ENCODE data around the gene RABGAP1L.

RABGAP1L gene

GRCh38 chr1:174911606-174912005 lies 752.3 kb downstream of the RABGAP1L start:
- H3K4me2 ChIP-seq (ENCODE audit: insufficient read depth, low read length, poor library complexity, severe bottlenecking) = no peak overlapping the region
- no peak overlapping the region for H2AK5ac ChIP-seq (ENCODE audit: low read depth, low read length)
- H2BK12ac ChIP-seq (ENCODE audit: low read length) = no peak overlapping the region
- H3K9ac ChIP-seq (ENCODE audit: low read depth, low read length, poor library complexity) = no peak overlapping the region
- H2AFZ ChIP-seq (ENCODE audit: low read length) = no peak overlapping the region
- no peaks in the 10 kb centered on the region for H3K9me3 ChIP-seq (replicated peaks in 1 of 2; ENCODE audit: control insufficient read depth in 2 of 2, insufficient read depth in 1 of 2, low read depth in 1 of 2, low read length in 2 of 2)
- H3K4me1 ChIP-seq (ENCODE audit: control insufficient read depth in 2 of 2, insufficient read depth in 1 of 2, low read depth in 1 of 2, low read length in 2 of 2) = no peaks in the 10 kb centered on the region
- H2BK15ac ChIP-seq (ENCODE audit: low read length) = no peak overlapping the region
- DNase-seq (ENCODE audit: low spot score) = no peak
- H3K4ac ChIP-seq (ENCODE audit: low read length) = no peak overlapping the region
- no peaks in the 10 kb centered on the region for H3K79me1 ChIP-seq (ENCODE audit: low read depth, low read length)
- H3K23ac ChIP-seq (ENCODE audit: low read depth, low read length, poor library complexity) = no peak overlapping the region
- H3K4me3 ChIP-seq (ENCODE audit: low read length in 2 of 2) = no peak overlapping the region
- no peak overlapping the region for H3K18ac ChIP-seq (ENCODE audit: low read length)
- no peak overlapping the region for H4K91ac ChIP-seq (ENCODE audit: low read depth, low read length, poor library complexity)
- no peak overlapping the region for H3K14ac ChIP-seq (ENCODE audit: low read length)
- H2BK5ac ChIP-seq (ENCODE audit: low read length) = no peak overlapping the region
- H3K27me3 ChIP-seq (ENCODE audit: control insufficient read depth in 3 of 3, insufficient read depth in 3 of 3, low read depth in 1 of 3, low read length in 3 of 3) = no peaks in the 10 kb centered on the region
- H4K8ac ChIP-seq (ENCODE audit: low read depth, low read length) = no peak overlapping the region
- no peaks in the 10 kb centered on the region for H3K36me3 ChIP-seq (replicated peaks in 1 of 2; ENCODE audit: control insufficient read depth in 2 of 2, insufficient read depth in 2 of 2, low read length in 2 of 2)
- H3K27ac ChIP-seq (replicated peaks; ENCODE audit: low read length) = no peak overlapping the region
- H2BK120ac ChIP-seq (ENCODE audit: low read depth, low read length) = no peak overlapping the region
- WGBS, 2 donors (ENCODE audit: extremely low coverage in 2 of 2, insufficient read length in 2 of 2, insufficient replicate concordance in 1 of 2) = no CpG with 5 or more reads among the region's 3 CpGs

- no peak overlapping the region for H3K4ac ChIP-seq (ENCODE audit: low read length)
- H3K9ac ChIP-seq (ENCODE audit: low read depth, low read length, poor library complexity) = no peak overlapping the region
- no peaks in the 10 kb centered on the region for H3K9me3 ChIP-seq (replicated peaks in 1 of 2; ENCODE audit: control insufficient read depth in 2 of 2, insufficient read depth in 1 of 2, low read depth in 1 of 2, low read length in 2 of 2)
- H3K36me3 ChIP-seq (replicated peaks in 1 of 2; ENCODE audit: control insufficient read depth in 2 of 2, insufficient read depth in 2 of 2, low read length in 2 of 2) = no peaks in the 10 kb centered on the region
- H2BK5ac ChIP-seq (ENCODE audit: low read length) = no peak overlapping the region
- no peak overlapping the region for H3K27ac ChIP-seq (replicated peaks; ENCODE audit: low read length)
- no peak overlapping the region for H3K4me3 ChIP-seq (ENCODE audit: low read length in 2 of 2)
- no peaks in the 10 kb centered on the region for H3K4me1 ChIP-seq (ENCODE audit: control insufficient read depth in 2 of 2, insufficient read depth in 1 of 2, low read depth in 1 of 2, low read length in 2 of 2)
- H2BK120ac ChIP-seq (ENCODE audit: low read depth, low read length) = no peak overlapping the region
- H2BK12ac ChIP-seq (ENCODE audit: low read length) = no peak overlapping the region
- H3K14ac ChIP-seq (ENCODE audit: low read length) = no peak overlapping the region
- no peaks in the 10 kb centered on the region for H3K27me3 ChIP-seq (ENCODE audit: control insufficient read depth in 3 of 3, insufficient read depth in 3 of 3, low read depth in 1 of 3, low read length in 3 of 3)
- no peak overlapping the region for H2AK5ac ChIP-seq (ENCODE audit: low read depth, low read length)
- H2BK15ac ChIP-seq (ENCODE audit: low read length) = no peak overlapping the region
- no peak overlapping the region for H2AFZ ChIP-seq (ENCODE audit: low read length)
- DNase-seq (ENCODE audit: low spot score) = no peak
- no peak overlapping the region for H3K18ac ChIP-seq (ENCODE audit: low read length)
- no peak overlapping the region for H3K23ac ChIP-seq (ENCODE audit: low read depth, low read length, poor library complexity)
- H4K8ac ChIP-seq (ENCODE audit: low read depth, low read length) = no peak overlapping the region
- H3K4me2 ChIP-seq (ENCODE audit: insufficient read depth, low read length, poor library complexity, severe bottlenecking) = no peak overlapping the region
- no peaks in the 10 kb centered on the region for H3K79me1 ChIP-seq (ENCODE audit: low read depth, low read length)
- H4K91ac ChIP-seq (ENCODE audit: low read depth, low read length, poor library complexity) = no peak overlapping the region
Observed at GRCh38 chr1:174912264-174912663, 752.9 kb downstream of the RABGAP1L start.

DNA sequence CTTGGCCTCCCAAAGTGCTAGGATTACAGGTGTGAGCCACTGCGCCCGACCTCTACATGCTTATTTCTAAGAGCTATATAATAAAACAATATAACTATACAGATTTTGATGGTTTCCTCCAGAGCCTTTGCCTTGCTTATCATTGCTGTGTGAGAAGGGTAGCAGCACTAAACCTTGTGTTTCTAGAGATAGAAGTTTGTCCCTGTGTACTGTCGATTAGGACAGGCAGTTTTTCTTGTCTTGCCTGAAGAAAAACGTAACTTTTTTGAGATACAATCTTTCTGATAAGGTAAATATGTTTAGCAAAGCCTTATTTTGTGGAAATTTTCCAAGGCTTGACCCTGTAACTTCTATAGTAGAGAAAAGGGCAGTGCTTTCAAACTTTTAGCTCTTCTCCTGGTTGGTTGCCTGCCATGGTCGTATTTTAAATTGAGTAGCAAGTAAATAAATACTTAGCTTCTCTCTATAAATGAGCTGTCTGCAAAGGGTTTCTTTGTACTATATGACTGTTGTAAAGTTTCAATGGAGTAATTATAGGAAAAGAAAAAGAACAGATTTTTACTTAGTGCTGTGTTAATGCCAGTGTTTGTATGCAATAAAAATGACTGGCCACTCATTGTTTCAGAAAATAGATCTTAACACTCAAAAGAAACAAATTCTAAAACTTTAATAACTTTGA lies 754.0 kb downstream of the RABGAP1L start:
- no peak overlapping the region for H2BK12ac ChIP-seq (ENCODE audit: low read length)
- H2BK120ac ChIP-seq (ENCODE audit: low read depth, low read length) = no peak overlapping the region
- no peak overlapping the region for H3K27ac ChIP-seq (replicated peaks; ENCODE audit: low read length)
- no peak overlapping the region for H2AFZ ChIP-seq (ENCODE audit: low read length)
- H3K4ac ChIP-seq (ENCODE audit: low read length) = no peak overlapping the region
- no peak overlapping the region for H3K14ac ChIP-seq (ENCODE audit: low read length)
- no peak overlapping the region for H3K4me2 ChIP-seq (ENCODE audit: insufficient read depth, low read length, poor library complexity, severe bottlenecking)
- H4K91ac ChIP-seq (ENCODE audit: low read depth, low read length, poor library complexity) = no peak overlapping the region
- H3K9me3 ChIP-seq (replicated peaks in 1 of 2; ENCODE audit: control insufficient read depth in 2 of 2, insufficient read depth in 1 of 2, low read depth in 1 of 2, low read length in 2 of 2) = no peaks in the 10 kb centered on the region
- no peak for DNase-seq (ENCODE audit: low spot score)
- no peak overlapping the region for H2BK5ac ChIP-seq (ENCODE audit: low read length)
- no peaks in the 10 kb centered on the region for H3K4me1 ChIP-seq (ENCODE audit: control insufficient read depth in 2 of 2, insufficient read depth in 1 of 2, low read depth in 1 of 2, low read length in 2 of 2)
- H2BK15ac ChIP-seq (ENCODE audit: low read length) = no peak overlapping the region
- no peak overlapping the region for H4K8ac ChIP-seq (ENCODE audit: low read depth, low read length)
- no CpG with 5 or more reads among the region's 5 CpGs for WGBS, 2 donors (ENCODE audit: extremely low coverage in 2 of 2, insufficient read length in 2 of 2, insufficient replicate concordance in 1 of 2)
- H3K4me3 ChIP-seq (ENCODE audit: low read length in 2 of 2) = no peak overlapping the region
- no peak overlapping the region for H2AK5ac ChIP-seq (ENCODE audit: low read depth, low read length)
- no peaks in the 10 kb centered on the region for H3K36me3 ChIP-seq (replicated peaks in 1 of 2; ENCODE audit: control insufficient read depth in 2 of 2, insufficient read depth in 2 of 2, low read length in 2 of 2)
- H3K23ac ChIP-seq (ENCODE audit: low read depth, low read length, poor library complexity) = no peak overlapping the region
- no peak overlapping the region for H3K9ac ChIP-seq (ENCODE audit: low read depth, low read length, poor library complexity)
- H3K27me3 ChIP-seq (ENCODE audit: control insufficient read depth in 3 of 3, insufficient read depth in 3 of 3, low read depth in 1 of 3, low read length in 3 of 3) = no peaks in the 10 kb centered on the region
- H3K18ac ChIP-seq (ENCODE audit: low read length) = no peak overlapping the region
- H3K79me1 ChIP-seq (ENCODE audit: low read depth, low read length) = no peaks in the 10 kb centered on the region

DNA sequence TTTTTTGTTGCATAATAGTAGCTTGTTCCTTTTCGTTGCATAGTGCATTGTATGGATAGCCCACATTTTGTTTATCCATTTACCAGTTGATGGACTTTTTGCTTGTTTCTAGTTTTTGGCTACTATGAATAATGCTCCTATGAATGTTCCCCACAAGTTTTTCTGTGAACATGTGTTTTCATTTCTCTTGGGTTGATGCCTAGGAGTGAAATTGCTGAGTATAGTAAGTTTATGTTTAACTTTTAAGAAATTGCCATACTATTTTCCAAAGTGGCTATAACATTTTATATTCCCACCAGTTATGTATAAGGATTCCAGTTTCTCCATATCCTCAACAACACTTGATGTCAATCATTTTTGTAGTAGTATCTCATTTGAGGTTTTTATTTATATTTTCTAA lies 755.7 kb downstream of the RABGAP1L start:
- no peak overlapping the region for H3K4me2 ChIP-seq (ENCODE audit: insufficient read depth, low read length, poor library complexity, severe bottlenecking)
- DNase-seq (ENCODE audit: low spot score) = no peak
- H4K91ac ChIP-seq (ENCODE audit: low read depth, low read length, poor library complexity) = no peak overlapping the region
- H3K4me1 ChIP-seq (ENCODE audit: control insufficient read depth in 2 of 2, insufficient read depth in 1 of 2, low read depth in 1 of 2, low read length in 2 of 2) = no peaks in the 10 kb centered on the region
- H3K18ac ChIP-seq (ENCODE audit: low read length) = no peak overlapping the region
- H3K4me3 ChIP-seq (ENCODE audit: low read length in 2 of 2) = no peak overlapping the region
- H3K9ac ChIP-seq (ENCODE audit: low read depth, low read length, poor library complexity) = no peak overlapping the region
- H3K9me3 ChIP-seq (replicated peaks in 1 of 2; ENCODE audit: control insufficient read depth in 2 of 2, insufficient read depth in 1 of 2, low read depth in 1 of 2, low read length in 2 of 2) = no peaks in the 10 kb centered on the region
- no peaks in the 10 kb centered on the region for H3K36me3 ChIP-seq (replicated peaks in 1 of 2; ENCODE audit: control insufficient read depth in 2 of 2, insufficient read depth in 2 of 2, low read length in 2 of 2)
- H2BK120ac ChIP-seq (ENCODE audit: low read depth, low read length) = no peak overlapping the region
- H2AK5ac ChIP-seq (ENCODE audit: low read depth, low read length) = no peak overlapping the region
- H3K4ac ChIP-seq (ENCODE audit: low read length) = no peak overlapping the region
- no peak overlapping the region for H2BK12ac ChIP-seq (ENCODE audit: low read length)
- H3K23ac ChIP-seq (ENCODE audit: low read depth, low read length, poor library complexity) = no peak overlapping the region
- no peak overlapping the region for H4K8ac ChIP-seq (ENCODE audit: low read depth, low read length)
- no peaks in the 10 kb centered on the region for H3K27me3 ChIP-seq (ENCODE audit: control insufficient read depth in 3 of 3, insufficient read depth in 3 of 3, low read depth in 1 of 3, low read length in 3 of 3)
- H2BK15ac ChIP-seq (ENCODE audit: low read length) = no peak overlapping the region
- H3K27ac ChIP-seq (replicated peaks; ENCODE audit: low read length) = no peak overlapping the region
- no CpG with 5 or more reads among the region's 1 CpG for WGBS, 2 donors (ENCODE audit: extremely low coverage in 2 of 2, insufficient read length in 2 of 2, insufficient replicate concordance in 1 of 2)
- no peak overlapping the region for H2AFZ ChIP-seq (ENCODE audit: low read length)
- no peak overlapping the region for H3K14ac ChIP-seq (ENCODE audit: low read length)
- no peak overlapping the region for H2BK5ac ChIP-seq (ENCODE audit: low read length)
- H3K79me1 ChIP-seq (ENCODE audit: low read depth, low read length) = no peaks in the 10 kb centered on the region

Data from neuronal stem cell (in vitro differentiated cells).